CD1c-positive myeloid dendritic cell (primary cell): Measurements from ENCODE around the gene ZDHHC3.

Experiments
- DNase-seq: peaks from one replicate; pipeline ENCODE4 v3.0.0-alpha.2; 2016; ENCODE audit errors: extremely low spot score

ZDHHC3 gene, protein sequence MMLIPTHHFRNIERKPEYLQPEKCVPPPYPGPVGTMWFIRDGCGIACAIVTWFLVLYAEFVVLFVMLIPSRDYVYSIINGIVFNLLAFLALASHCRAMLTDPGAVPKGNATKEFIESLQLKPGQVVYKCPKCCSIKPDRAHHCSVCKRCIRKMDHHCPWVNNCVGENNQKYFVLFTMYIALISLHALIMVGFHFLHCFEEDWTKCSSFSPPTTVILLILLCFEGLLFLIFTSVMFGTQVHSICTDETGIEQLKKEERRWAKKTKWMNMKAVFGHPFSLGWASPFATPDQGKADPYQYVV

DNA sequence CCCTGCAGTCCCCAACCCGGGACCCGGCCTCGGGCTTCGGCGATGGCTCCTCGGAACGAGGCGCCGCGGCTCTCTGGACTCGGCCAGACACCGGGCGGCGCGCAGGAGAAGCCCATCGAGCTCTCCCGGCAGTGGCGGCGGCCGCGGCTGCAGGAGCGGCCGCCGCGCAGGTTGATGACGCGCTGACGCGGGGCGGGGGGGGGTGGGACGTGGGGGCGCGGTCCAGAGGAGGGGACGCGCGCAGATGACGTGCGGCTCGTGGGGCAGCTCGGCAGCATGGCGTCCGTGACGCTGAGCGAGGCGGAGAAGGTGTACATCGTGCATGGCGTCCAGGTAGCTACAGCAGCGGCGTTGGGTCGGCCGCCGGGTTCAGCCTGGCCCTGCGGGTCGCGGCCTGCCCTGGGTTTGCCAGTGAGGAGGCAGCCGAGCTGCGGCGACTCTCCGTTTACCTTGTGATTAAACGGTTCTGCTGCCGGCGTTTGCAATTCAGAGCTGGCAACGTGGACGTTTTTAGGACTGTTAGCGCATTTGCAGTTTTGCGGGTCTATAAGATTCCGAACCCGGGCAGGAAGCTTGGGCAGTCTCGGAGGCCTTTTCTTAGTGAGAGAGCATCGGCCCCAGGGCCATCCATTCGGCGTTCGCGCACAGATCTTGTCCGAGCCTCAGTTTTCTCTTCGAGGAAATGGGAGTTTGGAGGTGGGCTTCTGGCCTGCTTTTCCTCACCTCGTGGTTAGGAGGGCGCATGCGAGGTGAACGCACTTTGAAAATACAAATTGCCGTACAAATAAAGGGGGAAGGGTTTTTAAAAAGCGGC is at the start of gene ZDHHC3, which contains the start of gene EXOSC7:
ZDHHC3 (minus strand) TSS at position 173 of the 814 bp plus-strand sequence. CDS start 16,738 bp downstream, outside the sequence.
EXOSC7 (plus strand) TSS at position 243 of the 814 bp plus-strand sequence; CDS start at position 277, 34 bp downstream.
- DNase-seq = peak; percentile 94

DNA sequence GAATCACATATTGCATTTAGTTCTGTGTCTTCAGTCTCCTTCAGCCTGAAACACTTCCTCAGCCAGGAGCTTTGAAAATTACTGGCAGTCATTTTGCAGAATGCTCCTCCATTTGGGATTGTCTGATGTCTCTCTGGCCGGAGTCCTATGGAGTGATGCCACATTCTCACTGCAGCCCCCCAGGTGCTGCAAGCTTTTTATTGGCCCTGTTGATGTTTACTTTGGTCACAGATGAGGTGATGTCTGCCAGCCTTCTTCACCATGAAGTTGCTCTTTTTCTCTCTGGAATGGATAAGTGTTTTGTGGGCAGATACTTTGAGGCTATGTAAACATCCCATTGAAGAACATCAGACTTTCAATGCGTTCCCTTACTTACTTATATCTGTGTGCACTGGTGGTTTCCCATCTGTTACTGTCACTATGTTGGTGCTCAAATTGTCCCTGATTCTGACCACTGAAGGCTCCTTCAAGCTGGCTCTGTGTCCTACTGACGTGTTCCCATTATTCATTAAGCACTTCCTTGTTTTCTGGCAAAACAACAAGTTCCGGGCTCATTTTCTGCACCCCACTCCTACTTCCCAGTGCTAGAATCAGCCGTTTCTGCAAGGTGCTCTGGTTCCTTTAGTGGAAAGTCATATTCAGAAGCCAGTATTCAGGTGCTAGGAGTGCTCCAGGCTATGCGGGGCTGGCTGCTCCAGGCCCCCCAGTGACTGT is 48.7 kb upstream of the ZDHHC3 start:
- DNase-seq = peak; percentile 42

DNA sequence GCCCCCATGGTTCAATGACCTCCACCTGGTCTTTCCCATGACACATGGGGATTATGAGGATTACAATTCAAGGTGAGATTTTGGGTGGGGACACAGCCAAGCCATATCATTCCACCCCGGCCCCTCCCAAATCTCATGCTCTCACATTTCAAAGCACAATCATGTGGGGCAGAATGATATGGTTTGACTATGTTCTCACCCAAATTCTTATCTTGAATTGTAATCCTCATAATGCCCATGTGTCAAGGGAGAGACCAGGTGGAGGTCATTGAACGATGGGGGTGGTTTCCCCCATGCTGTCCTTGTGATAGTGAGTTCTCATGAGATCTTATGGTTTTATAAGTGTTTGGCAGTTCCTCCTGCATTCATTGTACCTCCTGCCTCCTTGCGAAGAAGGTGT is 47.7 kb upstream of the ZDHHC3 start:
- no peak for DNase-seq

DNA sequence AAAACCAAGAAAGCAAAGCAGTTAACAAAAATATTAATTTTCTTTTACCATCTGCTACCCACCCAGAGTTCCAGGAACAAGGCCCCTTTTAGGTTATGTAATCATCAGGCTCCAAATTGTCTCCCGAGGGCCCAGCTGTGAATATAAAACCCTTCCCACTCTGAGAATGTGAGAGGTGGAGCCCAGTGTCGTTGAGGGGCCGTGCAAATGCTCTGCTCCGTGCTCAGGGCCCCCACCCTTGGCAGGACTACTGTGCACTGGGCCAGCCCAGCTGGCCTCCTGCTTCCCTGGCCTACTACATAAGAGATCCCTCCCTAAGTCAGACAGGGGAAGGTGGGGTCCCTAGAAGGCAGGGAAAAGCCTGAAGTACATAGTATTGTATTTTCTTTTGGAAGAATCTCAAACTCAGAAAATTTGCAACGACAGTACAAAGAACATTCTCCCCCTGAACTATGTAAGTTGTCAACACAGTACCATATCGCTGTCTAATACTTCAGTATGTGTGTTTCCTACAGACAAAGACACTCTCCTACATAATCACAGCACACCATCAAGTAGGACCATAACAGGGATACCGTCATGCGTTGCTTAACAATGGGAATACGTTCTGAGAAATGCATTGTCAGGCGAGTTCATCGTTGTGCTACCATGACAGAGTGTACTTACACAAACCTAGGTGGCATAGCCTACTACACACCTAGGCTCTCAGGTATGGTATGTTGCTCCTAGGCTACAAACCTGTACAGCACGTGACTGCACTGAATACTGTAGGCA is 45.7 kb upstream of the ZDHHC3 start:
- DNase-seq = no peak

DNA sequence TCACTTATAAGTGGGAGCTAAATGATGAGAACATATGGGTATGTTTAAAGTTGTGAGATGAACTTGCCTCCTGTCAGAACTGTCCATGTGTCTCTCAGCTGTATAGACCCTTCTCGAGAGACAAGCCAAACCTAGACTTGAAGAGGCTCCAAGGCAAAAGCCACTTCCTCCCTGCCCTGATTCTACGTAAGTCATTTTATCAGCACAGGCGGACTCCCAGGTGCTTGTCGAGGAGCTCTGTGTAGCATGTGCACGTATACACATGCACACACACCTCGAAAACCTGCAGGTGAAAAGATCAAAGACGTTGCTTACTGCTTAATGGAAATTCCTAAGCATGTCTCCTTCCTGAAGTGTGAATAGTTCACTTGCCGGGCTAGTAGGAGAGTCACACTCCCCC is 44.6 kb upstream of the ZDHHC3 start:
- DNase-seq = no peak

DNA sequence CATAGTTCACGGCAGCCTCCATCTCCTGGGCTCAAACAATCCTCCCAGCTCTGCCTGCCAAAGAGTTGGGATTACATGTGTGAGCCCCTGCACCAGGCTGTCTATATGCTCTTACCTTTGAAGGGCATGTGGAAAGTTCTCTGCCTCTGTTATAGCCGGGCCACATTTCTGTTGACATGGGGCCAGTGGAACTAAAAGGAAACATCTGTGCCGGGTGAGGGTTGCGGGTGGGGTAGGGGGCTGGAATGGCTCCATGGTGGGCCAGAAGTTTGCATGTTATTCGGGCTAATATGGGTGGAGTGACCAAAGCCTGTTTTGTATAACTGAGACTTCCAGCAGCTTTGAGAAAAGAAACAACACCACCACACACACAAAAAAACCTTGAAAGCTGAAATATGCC is 41.8 kb upstream of the ZDHHC3 start:
- no peak for DNase-seq

DNA sequence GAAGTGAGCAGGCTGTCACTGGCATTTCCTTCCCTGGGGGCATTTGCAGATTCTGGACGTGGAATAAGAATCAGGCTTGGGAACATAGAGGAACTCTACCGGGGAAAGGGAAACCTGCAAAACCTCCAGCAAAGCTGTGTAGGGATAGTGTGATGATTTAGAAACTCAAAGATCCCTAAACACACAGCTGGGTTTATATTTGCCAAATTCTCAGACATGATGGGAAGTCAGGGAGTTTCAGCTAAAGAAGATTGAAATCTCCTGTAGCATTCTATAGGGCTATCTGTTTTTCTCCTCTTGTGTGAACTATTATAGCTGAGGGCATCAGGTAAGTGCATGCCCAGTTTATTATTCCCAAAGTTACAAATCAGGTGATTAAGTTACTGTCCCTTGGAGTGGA is 40.9 kb upstream of the ZDHHC3 start:
- DNase-seq = no peak

DNA sequence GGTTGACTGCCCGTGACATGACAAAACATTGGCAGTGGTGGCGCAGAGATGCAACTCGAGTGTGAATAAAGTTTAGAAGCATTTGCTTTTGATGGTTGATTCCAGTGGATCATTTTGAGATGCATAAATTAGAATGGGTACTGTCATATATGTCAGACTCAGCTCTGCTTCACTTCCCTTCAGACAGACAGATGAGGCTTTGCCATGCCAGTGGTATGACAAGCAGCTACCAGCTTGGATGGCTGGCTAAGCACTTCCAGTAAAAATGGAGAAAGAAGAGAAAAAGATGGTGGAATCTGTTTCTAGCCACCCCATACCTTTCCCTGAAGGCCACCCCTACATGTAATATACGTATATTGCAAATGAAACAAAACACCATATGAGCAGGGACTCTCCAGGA is 36.6 kb upstream of the ZDHHC3 start:
- DNase-seq = no peak

DNA sequence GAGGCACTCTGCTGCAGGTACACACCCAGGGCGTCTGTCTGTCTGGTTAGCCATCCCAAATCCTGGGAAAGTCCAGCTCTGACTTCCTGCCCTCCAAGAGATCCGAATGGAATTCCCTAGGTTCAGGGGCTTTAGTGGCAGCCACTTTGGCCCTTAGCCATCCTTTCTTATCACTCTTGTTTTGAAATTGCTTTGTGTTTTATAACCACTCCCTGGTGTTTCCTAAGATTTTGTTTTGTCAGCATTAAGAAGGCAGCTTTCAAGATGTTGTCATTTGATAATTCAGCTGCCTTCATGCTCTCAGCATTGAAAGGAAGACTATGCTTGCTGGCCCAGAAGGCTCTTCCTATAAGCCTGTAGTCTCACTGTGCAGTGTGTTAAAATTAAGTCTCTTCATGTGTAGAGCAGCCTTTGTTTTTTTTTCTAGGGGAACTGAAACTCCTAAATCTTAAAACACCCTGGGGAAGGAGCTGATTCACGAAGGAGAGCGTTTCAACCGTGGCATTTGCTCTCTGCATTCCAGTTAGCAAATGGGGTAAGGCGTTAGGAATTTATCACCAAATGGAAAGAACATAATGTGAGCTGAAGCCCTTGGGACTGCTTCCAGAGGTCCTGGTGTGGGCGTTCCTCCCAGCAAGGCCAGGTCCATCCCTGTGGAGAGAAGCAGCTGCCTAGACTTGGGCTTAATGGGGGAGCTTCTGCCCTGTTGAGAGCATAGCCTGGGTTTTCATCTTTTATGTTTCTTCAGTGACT is 36.0 kb upstream of the ZDHHC3 start:
- DNase-seq = peak; percentile 55

DNA sequence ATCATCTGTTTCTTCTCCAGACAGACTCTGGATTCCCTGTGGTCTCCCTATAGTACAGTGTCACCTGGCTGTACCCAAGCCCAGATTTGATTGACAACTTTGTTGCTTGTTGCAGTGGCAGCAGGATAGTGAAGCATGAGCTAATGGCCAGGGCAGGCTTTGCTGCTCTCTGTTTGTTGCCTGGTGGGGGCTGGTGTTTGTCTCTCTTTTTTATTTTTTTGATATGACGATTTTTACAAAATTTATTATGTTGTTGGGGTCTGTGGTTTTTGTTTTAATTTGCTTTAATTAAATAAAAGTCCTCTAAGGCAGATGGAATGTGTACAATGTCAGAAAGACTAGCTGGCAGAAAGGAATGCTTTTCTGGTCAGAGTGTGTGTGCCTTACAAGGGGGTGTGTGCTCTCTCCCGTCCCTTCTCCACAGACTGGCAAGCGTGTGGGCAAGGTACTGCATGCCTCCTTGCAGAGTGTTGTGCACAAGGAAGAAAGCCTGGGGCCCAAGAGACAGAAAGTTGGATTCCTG is 34.9 kb upstream of the ZDHHC3 start:
- DNase-seq = no peak

DNA sequence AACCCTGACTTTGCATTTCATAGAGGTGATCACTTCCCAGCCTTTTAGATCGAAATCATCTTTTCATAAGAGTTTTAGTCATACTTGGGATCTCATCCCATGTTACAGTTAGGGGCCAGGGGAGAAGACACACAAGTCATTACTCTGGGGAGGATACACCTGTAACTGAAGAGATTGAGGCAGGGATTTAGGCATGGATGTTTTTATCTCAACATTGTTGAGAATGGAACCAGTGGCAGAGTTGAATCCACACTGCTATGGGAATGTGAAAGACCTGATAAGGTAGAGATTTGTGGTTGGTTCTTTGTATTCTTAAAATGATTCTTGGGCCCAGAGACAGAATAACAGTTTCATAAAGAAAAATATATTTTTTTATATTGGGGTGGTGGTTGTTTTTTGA is 33.9 kb upstream of the ZDHHC3 start:
- no peak for DNase-seq

DNA sequence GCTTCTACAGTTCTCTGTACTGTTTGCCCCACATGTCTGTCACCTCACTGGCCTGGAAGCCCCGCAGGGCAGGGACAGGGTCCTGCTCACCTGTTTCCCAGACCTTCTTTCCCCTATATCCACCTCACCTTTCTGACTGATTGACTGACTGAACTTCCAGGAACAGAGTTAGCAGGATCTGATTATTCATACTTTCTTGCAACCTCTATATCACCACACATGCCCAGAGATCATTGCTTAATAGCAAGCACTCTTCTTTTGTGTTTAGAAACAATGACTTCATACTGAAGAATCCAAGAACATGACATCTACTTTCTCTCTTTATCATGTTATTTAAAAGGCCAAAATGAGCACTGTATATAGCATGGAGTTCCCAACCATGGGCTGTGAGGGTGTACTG is 32.1 kb upstream of the ZDHHC3 start:
- no peak for DNase-seq

DNA sequence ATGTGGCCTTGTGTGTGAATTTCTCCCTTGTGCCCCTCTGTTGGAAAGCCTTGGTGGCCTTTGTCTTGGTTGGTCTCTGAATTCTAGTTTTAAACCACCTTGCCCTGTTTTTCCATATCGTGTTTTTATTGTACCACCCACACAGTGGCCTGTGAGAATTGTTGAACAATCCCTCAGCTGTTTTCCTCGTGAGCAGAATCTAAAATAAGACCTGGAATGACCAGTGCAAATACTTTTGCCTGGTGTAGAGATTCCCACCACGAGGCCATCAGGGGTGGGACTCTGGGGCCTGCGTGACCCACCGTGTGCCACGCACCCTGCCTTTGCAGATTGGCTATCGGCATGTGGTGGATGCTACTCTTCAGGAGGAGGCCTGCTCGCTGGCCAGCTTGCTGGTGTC is 31.1 kb upstream of the ZDHHC3 start:
- no peak for DNase-seq

DNA sequence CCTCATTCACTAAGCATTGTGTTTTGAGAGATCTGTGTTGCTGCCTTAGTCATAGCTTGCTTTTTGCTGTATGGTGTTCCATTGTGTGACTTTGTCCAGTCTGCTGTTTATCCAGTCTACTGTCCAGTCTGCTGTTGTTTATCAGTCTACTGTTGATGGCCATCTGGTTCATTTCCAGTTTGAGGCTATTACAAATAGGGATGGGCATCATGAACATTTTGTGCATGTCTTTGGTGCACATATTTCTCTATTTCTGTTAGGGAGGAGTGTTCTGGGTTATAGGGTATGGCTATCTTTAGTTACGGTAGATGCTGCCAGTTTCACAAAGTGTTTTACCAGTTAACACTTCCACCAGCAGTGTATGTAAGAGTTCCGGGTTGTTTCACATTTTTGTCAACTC is 27.9 kb upstream of the ZDHHC3 start:
- DNase-seq = no peak

DNA sequence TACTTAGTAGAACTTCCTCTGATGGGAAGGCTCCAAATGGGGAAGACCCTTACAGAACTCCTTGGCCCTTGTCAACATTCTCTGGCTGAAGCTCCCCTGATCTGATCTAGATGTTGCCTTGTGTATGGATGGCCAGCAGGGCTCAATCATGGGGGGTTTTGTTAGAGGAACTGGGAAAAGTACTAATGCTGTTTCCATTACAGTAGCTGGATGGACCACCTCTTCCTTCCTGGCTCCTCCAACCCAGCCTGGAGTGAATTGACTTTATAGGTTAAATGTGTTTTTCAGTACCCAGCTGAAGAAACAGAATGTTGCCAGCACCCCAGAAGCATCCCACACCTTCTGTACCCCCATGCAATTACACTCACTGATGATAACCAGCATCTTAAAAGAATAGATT is 27.4 kb upstream of the ZDHHC3 start:
- DNase-seq = no peak

DNA sequence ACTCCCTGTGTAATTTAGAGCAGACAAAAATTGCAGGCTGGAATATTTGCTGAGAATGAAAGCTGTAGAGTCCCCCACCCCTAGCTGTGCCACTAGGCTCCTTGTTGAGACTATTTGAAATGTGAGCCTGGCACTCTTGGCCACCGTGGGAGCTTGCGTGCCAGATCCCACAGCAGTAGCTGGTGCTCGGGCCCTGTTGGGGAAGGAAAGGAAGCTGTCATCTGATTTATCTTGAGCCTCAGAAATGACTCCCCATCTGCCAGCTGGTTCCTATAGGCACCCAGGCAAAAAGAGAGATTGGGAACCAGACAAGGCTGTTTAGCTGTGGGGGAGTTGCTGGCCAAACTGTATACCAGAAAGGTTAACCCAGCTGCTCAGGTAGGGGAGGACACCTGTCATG is 26.7 kb upstream of the ZDHHC3 start:
- DNase-seq = no peak

DNA sequence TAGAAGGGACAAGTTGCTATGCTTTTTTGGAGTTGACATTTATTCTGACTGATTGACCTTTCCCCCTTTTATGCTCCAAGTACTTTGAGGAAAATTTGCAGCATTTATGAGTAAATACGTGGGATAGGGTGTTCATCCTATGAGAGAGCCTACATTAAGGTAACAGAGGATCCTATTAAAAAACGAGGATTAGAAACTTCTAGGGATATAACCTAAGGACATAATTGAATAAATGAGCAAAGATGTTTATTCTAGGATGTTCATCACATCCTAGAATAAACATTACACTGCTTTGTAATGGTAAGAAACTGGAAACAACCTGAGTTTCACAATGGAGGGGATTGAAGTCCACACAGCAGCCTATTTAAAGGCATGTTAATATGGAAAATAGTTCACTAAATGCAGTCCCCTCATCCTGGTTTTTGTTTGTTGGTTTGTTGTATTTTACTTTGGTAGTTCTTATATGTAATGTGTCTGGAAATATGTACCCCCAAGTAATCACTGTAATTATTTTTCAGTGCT is 26.2 kb upstream of the ZDHHC3 start:
- no peak for DNase-seq

DNA sequence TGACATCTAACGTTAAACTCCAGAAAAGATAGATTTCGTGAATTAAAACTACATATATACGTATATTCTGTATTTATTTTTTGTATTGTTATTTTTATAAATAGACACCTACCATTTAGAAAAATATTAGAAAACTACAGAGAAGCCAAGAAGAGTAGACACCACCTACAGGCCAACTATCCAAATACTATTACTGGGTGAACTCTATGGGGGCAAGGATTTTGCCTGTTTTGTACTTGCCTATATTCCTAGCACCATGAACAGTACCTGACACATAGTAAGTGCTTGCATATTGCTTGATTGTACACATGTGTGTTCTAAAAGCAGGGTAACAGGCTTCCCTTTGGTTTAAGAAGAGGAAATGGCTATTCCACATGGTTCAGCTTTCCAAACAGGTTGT is 25.8 kb upstream of the ZDHHC3 start:
- no peak for DNase-seq

DNA sequence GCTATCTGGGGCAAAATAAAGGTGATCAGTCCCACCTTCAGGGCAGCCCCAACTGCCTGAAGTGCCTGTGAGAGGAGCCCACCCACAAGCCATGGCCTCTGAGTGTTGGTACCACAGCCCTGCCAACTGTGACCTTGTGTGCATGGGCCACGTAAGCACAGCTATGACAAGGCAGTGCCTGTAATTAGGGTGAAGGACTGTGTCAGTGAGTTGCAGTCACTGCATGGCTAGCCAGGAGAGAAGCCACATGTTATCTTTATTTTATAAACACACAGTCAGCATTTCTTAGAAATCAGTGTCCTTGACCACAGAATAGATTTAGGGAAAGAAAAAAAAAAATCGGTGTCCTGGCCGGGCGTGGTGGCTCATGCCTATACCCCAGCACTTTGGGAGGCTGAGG is 24.8 kb upstream of the ZDHHC3 start:
- DNase-seq = no peak

DNA sequence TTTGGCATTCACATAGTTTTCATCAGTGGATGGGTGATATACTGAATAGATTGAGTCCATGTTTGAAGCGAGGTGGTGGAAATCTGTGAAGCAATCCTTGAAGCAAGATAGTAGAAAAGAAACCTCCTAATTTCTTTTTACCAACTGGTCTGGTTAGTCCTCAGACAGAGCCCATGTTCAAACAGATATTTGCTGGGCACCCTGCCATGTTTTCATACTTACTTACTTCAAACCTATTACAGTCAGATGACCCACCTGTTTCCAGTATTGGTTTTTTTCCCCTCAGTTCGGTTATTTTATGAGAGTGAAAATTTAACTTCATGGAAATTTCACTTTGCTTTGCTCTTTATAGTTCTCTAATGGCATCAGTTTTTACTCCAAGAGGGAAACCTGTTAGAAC is 23.8 kb upstream of the ZDHHC3 start:
- no peak for DNase-seq

DNA sequence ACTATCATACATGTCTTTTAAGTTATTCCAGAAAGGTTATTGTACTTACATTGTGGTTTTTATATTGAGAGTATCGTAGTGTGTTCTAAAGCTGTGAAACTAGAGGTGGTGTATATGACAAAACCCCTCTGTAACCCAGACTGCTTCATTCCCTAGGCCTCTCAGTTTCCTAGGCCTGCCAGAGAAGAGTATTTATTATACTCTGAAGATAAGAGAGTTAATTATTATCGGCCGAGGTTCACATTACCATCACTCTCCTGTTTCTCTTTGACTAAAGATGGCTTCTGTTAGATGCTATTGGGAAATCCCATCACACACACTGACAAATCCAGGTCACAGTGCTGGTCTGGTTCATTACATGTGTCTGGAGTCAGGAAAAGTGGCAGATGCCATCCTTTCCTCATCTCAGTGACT is 20.6 kb upstream of the ZDHHC3 start:
- DNase-seq = no peak
